ENCODE measurements around the gene BARD1.

GRCh38 chr2:214853906-214854305 lies 44.4 kb upstream of the BARD1 start:
- TF ChIP-seq CTCF (IDR thresholded peaks at IDR 0.05): no peak
- TF ChIP-seq POLR2AphosphoS5 (IDR thresholded peaks at IDR 0.05): no peak
